Endometrial microvascular endothelial cells (primary cell): ENCODE results near the gene HOXA11. TPM values are rescaled to one million over a fixed set of nuclear protein-coding genes. Genes with fewer than 3 reads are reported as not detected.

ENCODE experiments used
- in situ Hi-C: cut with HindIII; loops from 2 replicates; pipeline ENCODE4 v1.10.0; 2017; ENCODE audit warnings: low sequenced_read_pairs, low pct_unique_long_range_greater_than_20kb; ENCODE audit errors: inconsistent ontology term
- total RNA-seq: library from RNA; depleted of rRNA; stranded (reverse); fragments of >200 nt; gene quantifications from one replicate; pipeline ENCODE4 v1.2.3, GENCODE V29; 2015; ENCODE audit errors: inconsistent ontology term

Gene HOXA11
- total RNA-seq, 1 donor from 2014 or later: 7.3 TPM

GRCh38 chr7:27209933-27210440 is 25.0 kb upstream of the HOXA11 start:
- in situ Hi-C loops: loop anchor here (25.0 kb wide), 1 partner anchor 377 kb away; no protein-coding TSS in a partner anchor

GRCh38 chr7:27208998-27209397 is 24.0 kb upstream of the HOXA11 start:
- in situ Hi-C loops: loop anchor here (25.0 kb wide), 1 partner anchor 378 kb away; no protein-coding TSS in a partner anchor

GRCh38 chr7:27207348-27207985 is 22.4 kb upstream of the HOXA11 start:
- in situ Hi-C loops: loop anchor here (25.0 kb wide), 1 partner anchor 380 kb away; no protein-coding TSS in a partner anchor

DNA sequence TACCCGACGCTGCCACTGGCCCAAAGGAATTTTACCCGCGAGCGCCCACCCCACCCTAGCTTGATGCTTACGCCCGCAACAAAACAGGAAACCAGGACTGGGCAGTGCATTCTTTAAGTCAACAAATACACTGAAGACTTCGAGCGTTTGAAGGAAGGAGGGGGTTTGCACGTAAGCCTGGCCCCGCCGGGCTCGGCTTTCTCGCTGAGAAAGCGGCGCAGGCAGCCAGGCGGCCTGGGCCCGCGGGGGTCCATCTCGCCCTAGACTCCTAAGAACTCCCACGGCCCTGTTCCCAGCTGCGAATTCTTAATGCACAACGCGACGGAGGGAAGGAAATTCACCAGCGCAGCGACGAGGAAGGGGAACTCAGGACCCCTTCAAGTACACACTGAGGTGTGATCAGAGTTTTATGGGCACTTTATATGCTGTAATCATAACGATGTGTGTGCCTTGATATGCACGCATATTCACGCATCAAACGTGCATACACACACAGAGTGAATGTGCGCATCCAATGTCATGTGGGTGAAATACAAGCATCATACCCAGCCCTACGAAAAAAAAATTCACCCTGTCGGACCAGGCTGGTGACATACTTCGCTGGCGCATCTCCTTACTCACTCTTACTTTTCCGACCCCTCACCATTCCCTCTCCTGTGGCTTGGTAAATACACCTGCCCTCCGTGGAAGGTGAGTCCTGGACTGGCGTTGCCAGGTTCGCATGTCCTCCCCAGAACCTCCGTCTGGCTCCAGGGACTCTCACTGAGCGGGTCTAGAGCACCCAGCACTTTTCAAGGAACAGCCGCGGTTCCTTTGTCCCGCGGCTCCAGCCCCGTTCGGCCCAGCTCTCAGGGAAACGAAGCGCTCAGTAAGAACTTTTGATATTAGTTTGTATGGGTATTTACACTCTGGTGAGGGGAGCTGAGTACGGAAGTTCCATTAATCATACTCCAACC is 20.6 kb upstream of the HOXA11 start:
- in situ Hi-C loops: loop anchor here (25.0 kb wide), 1 partner anchor 382 kb away; no protein-coding TSS in a partner anchor

- in situ Hi-C loops: loop anchor here (25.0 kb wide), 1 partner anchor 382 kb away; no protein-coding TSS in a partner anchor
These were observed 19.9 kb upstream of the HOXA11 start for GRCh38 chr7:27204851-27205322.

DNA sequence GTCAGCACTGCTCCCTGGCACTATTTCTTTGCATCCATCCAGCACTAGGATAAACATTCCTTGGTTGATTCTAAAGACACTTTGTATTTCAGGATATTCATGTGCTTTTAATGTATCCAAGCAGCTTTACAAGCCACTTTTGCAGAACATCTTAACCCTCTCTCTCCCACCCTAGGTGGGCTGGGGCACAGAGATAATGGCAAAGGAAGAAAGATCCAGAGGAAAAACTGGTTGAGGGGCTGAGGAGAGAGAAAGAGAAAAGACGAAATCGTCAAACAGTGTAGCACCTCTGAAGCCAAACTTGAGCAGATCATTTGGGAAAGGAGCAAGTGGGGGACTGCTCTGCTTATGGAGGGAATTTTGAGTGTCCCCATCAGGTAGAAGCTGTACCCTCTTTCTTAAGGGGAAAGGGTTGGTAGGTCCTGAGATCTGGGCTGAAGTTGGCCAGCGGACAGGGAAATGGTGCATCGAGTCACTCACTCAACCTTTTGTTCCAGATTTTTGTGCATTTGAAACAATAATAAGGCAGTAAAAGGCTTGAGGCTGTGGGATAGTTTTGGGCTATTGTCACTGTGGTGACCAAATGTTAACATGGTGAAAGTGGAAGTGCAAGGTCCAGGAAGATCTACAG is 19.0 kb upstream of the HOXA11 start:
- in situ Hi-C loops: loop anchor here (25.0 kb wide), 1 partner anchor 383 kb away; no protein-coding TSS in a partner anchor

DNA sequence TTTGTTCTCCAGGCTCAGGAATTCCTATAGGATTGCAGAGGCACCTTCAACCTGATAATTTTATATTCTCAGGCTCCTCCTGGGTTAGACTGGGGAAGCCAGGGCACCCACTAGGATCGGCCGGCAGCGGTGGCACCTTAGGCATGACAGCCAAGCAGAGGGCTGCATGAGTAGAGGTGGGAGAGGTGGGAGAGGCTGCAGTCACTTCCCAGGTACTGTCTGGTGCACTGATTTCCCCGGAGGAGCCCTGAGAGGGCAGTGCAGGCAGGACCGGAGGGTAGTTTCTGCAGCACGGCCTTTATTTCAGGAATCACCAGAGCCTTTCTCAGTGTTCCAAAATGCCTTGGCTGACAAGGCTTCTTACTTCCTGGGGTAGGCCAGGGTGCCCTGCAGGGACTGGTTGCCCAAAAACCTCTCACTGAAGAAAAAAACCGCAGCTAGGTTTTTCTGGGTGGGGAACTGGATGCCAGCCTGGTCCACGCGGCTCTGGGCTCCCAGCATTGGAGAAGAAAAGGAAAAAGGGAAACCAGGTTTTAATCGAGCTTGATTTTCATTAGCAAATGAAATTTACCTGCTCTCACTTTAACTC is 18.4 kb upstream of the HOXA11 start:
- in situ Hi-C loops: loop anchor here (25.0 kb wide), 1 partner anchor 384 kb away; no protein-coding TSS in a partner anchor

GRCh38 chr7:27202862-27203134 is 17.8 kb upstream of the HOXA11 start:
- in situ Hi-C loops: loop anchor here (25.0 kb wide), 1 partner anchor 385 kb away; no protein-coding TSS in a partner anchor

DNA sequence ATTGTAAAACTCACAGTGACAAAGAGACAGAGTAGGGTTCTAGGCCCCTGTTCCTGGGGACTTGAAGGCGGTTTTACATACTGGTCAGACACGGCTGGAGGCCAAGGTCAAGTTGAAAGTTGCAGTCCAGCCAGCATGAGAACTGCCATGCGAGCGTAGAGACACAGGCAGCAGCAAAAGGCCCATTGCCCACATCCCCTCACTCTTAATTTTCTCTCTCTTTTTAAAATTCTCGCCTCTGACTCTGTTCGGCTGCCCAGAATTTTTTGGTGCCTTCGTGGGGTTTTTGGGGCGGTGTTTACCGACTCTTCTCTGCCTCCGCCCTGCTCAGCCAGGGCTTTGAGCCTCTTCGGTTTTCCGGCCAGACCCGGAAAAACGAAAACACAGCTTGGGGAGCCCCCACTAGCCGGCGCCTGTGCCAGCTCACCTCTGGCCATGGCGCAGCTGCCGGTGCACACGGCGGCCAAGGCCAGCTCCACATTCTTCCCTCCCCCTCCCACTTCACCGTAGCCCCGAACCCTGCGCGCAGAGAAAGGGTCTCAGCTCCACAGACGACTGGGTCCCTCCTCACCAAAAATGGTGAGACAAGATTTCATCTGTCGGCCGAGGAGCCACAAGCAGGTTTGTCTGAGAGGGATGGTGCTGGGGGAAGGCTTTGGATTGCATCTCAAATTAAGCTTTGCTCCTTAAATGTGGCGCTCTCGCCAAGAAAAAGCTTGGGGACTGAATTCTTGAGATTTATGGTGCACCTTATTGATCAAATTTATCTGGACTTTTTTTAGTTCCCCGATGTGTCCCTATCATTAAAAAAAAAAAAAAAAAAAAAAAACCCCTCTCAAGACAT is 17.2 kb upstream of the HOXA11 start:
- in situ Hi-C loops: loop anchor here (25.0 kb wide), 1 partner anchor 385 kb away; no protein-coding TSS in a partner anchor

- in situ Hi-C loops: loop anchor here (25.0 kb wide), 1 partner anchor 386 kb away; no protein-coding TSS in a partner anchor
These were observed 16.6 kb upstream of the HOXA11 start for GRCh38 chr7:27201580-27202017.

DNA sequence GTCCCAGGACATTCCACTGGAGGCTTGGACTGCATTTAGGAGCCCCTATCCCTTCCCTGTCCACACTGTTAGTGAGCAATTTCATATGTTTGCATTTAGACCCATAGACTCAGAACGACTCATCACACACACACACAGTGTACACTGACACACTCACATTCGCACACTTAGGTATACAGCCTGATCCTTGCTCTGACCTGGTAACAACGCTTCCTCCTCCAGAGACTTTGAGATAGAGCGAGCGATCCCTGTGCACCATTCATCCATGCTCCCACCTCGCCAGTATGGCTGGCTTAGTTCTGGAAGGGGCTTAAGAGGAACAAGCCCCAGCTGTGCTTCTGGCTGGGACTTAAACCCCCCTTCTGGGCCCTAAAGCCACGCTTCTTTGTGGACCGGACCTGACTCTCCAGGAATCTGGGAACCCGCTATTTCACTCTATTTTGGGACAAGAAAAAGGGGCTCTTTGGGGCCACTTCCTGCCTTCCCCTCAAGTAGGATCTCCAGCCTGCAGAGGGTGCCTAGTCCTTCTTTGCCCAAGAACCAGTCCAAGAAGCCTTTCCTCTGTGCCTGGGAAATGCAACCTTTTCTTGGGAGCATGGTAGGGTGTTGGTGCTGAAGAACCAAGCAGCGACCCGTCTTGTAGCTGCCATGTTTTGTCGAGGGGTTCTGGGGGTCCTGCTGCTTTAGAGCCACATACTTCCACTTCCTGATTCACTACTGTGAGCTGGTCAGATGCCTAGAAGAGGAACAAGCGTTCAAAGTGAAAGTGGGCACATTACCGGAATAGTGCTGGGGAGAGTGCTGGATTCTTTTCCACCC is 15.9 kb upstream of the HOXA11 start:
- in situ Hi-C loops: loop anchor here (25.0 kb wide), 1 partner anchor 386 kb away; no protein-coding TSS in a partner anchor

DNA sequence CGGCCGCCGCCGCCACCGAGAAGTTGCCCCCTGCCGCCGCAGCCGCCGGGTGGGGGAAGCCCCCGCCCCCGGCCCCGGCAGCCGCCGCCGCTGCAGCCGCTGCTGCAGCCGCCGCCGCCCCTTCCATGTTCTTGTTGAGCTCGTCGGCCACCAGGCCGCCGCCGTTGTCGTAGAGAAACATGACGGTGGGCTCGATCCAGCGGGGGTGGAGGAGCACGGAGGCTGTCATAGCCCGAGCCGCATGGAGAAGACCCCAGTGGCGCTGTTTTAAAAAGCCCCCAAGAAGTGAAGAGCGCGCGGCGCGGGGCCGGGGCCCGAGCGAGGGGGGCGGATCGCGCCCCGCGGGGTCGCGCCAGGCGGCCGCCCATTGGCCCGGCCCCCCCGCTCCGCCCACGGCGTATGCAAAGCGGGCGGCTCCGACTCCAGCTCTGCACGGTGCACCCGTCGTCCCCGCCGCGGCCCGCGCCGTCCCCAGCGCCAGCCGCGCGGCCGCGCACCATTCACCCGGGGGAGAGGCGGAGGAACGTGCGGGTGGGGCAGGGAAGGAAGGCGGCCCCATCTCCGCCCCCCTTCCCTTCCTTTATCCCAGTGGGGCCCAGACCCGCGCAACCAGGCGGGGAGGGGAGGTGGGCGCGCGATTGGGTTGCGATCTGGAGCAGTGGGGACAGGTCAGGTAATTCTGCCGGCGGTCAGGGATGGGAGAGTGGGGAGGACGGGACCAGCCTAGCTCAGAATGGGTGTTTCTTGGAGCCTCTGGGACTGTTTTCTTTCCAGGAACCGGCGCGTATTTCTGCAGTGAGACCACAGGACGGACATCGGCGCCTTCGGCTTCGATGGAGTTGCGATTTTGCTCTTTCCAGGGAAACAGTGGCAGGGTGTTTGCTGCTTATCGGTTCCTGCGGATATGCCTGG is 15.1 kb upstream of the HOXA11 start, which contains the start of gene HOXA13:
Gene HOXA13 (minus strand): TSS at position 243 of the 912 bp plus-strand sequence. CDS start 14 bp downstream, at position 229.
- in situ Hi-C loops: loop anchor here (25.0 kb wide), 1 partner anchor 387 kb away; no protein-coding TSS in a partner anchor

GRCh38 chr7:27198871-27199801 is 14.1 kb upstream of the HOXA11 start:
- in situ Hi-C loops: no loop called here

DNA sequence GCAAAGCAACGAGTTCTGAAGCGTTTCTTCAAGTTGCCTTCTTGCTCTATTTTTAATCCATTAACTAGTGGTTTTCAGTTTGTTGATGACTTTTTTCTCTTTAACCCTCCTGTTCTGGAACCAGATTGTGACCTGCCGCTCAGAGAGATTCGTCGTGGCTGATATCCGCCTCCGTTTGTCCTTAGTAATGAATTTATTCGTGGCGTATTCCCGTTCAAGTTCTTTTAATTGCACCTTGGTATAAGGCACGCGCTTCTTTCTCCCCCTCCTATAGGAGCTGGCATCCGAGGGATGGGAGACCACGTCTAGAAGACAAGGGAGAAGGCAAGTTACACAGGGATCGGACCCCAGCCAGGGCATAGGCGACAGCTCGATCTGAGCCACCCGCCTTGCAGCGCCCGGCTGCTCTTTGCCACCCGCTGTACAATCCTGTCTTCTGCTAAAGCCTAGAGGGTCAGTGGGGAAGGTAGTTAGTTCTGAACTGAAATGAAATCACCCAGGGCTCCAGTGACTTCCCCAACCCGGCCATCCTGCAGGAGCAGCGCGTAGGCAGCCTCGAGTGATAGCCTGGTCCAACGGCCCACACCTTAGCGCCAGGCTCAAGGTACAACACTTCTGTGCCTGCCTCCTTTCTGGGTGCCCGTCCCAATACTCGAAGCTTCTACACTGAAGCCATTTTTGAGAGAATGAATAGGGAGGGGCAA is 13.3 kb upstream of the HOXA11 start:
- in situ Hi-C loops: no loop called here
